ENCODE results near the gene TMIE. TPM values are rescaled to one million over a fixed set of nuclear protein-coding genes. Genes with fewer than 3 reads are reported as not detected.

Gene TMIE
- total RNA-seq, 1 donor from 2014 or later, result 2.5 TPM

Small RNA genes lying within 50 kb of the gene (small RNA-seq; reads per million reads assigned to genes)
- not detected for gene PRSS45

Other genes with a start within 250 kb of the TMIE start
- gene LTF, start 236.5 kb upstream of the TMIE start, total RNA-seq, result 3.6 TPM
- not detected for gene RTP3, start 203.4 kb upstream of the TMIE start, total RNA-seq
- 7.8 TPM for gene LRRC2, start 135.1 kb upstream of the TMIE start, total RNA-seq
- gene FAM240A, start 88.9 kb upstream of the TMIE start, total RNA-seq, result not detected
- gene ALS2CL, start 7.7 kb upstream of the TMIE start, total RNA-seq, result 3.9 TPM
- 0.31 TPM for gene PRSS50, start 16.5 kb downstream of the TMIE start, total RNA-seq
- gene MYL3, start 162.1 kb downstream of the TMIE start, total RNA-seq, result not detected
- gene PTH1R, start 176.3 kb downstream of the TMIE start, total RNA-seq, result 2.3 TPM

Measured in occipital lobe (tissue), 2 donors.